Kidney epithelial cell (primary cell): Measurements from ENCODE around the gene STRAP. TPM values are rescaled to one million over a fixed set of nuclear protein-coding genes. Genes with fewer than 3 reads are reported as not detected.
"Not testable (repeated sequence)": the region's sequence is repeated elsewhere in the genome, so short reads cannot be mapped to it uniquely, and the experiment has no call there.

Experiments
- DNase-seq: peaks from one replicate; pipeline ENCODE4 v3.0.0-alpha.2; 2010; ENCODE audit warnings: low read depth
- H3K27me3 ChIP-seq: 2 replicates; pipeline ENCODE4 v1.6.0; 2011; ENCODE audit warnings: low read length; ENCODE audit not compliant: control insufficient read depth, insufficient read depth
- H3K36me3 ChIP-seq: 2 replicates; pipeline ENCODE4 v1.5.1; 2011; ENCODE audit warnings: low read length; ENCODE audit not compliant: control insufficient read depth, insufficient read depth
- H3K4me3 ChIP-seq: 2 replicates; pipeline ENCODE4 v1.5.1; 2011; ENCODE audit warnings: low read depth, mild to moderate bottlenecking, control low read depth, low read length
- CTCF ChIP-seq: IDR thresholded peaks from 2 replicates; pipeline ENCODE4 v1.5.1; 2011; ENCODE audit warnings: mild to moderate bottlenecking, moderate library complexity, low read length, control low read depth, inconsistent platforms; ENCODE audit not compliant: insufficient read depth, poor library complexity, severe bottlenecking
- total RNA-seq: library from RNA; depleted of rRNA; stranded (reverse); fragments of >200 nt; gene quantifications from 2 replicates; pipeline ENCODE4 v1.2.3, GENCODE V29; 2015

STRAP gene
- total RNA-seq, 1 donor from 2014 or later, result 188 TPM

- no peak for TF ChIP-seq CTCF
- no peak overlapping the region for H3K4me3 ChIP-seq
- no peak for DNase-seq
- no peaks in the 10 kb centered on the region for H3K27me3 ChIP-seq
- no peaks in the 10 kb centered on the region for H3K36me3 ChIP-seq
Observed at GRCh38 chr12:15932971-15933370, 50.8 kb downstream of the STRAP start.

- no peaks in the 10 kb centered on the region for H3K36me3 ChIP-seq
- no peak for TF ChIP-seq CTCF
- H3K4me3 ChIP-seq, result no peak overlapping the region
- no peak for DNase-seq
- no peaks in the 10 kb centered on the region for H3K27me3 ChIP-seq
Observed at GRCh38 chr12:15933751-15934150, 51.6 kb downstream of the STRAP start.

- no peaks in the 10 kb centered on the region for H3K27me3 ChIP-seq
- no peak for TF ChIP-seq CTCF
- DNase-seq, result no peak
Observed at GRCh38 chr12:15936751-15937150, 54.6 kb downstream of the STRAP start.

GRCh38 chr12:15937902-15938301 is 55.7 kb downstream of the STRAP start:
- no peak for TF ChIP-seq CTCF
- Histone ChIP-seq H3K4me3 (no peak overlapping the region), H3K27me3 (no peaks in the 10 kb centered on the region), H3K36me3 (no peaks in the 10 kb centered on the region)
- DNase-seq, result no peak

More at GRCh38 chr12:15936751-15937150, 54.6 kb downstream of the STRAP start:
- Histone ChIP-seq H3K36me3 (no peaks in the 10 kb centered on the region), H3K4me3 (no peak overlapping the region)

GRCh38 chr12:15939111-15939510 is 56.9 kb downstream of the STRAP start:
- Histone ChIP-seq H3K36me3 (no peaks in the 10 kb centered on the region), H3K27me3 (no peaks in the 10 kb centered on the region), H3K4me3 (no peak overlapping the region)
- no peak for DNase-seq
- no peak for TF ChIP-seq CTCF

GRCh38 chr12:15942475-15942874 is 60.3 kb downstream of the STRAP start:
- TF ChIP-seq CTCF, result no peak
- no peak for DNase-seq
- Histone ChIP-seq H3K27me3 (no peaks in the 10 kb centered on the region), H3K4me3 (no peak overlapping the region), H3K36me3 (no peaks in the 10 kb centered on the region)

GRCh38 chr12:15943519-15943918 is 61.3 kb downstream of the STRAP start:
- not testable (repeated sequence) for H3K36me3 ChIP-seq, DNase-seq, H3K27me3 ChIP-seq, H3K4me3 ChIP-seq

- H3K36me3 ChIP-seq, DNase-seq, H3K4me3 ChIP-seq, H3K27me3 ChIP-seq: not testable (repeated sequence)
Observed at GRCh38 chr12:15948461-15948860, 66.3 kb downstream of the STRAP start.
